GM23338 (cell line): ENCODE measurements around the gene FBN2.

Source experiments
- EZH2 ChIP-seq: fragments of 200-600 bp; sonication (generic); IDR thresholded peaks from one replicate; pipeline ENCODE4 v1.8.0; 2017; ENCODE audit warnings: antibody characterized with exemption, mild to moderate bottlenecking, low read depth; ENCODE audit not compliant: unreplicated experiment
- NANOG ChIP-seq: IDR thresholded peaks from 2 replicates; pipeline ENCODE4 v1.6.1; 2016; ENCODE audit warnings: antibody characterized with exemption, borderline replicate concordance
- POLR2AphosphoS5 ChIP-seq: IDR thresholded peaks from 2 replicates; pipeline ENCODE4 v1.6.1; 2016; ENCODE audit warnings: antibody characterized with exemption, low read depth
- TF ChIP-seq, protein P1 (sequence below), 2 experiments: fragments of 200-600 bp in 1 of 2; sonication (generic) in 1 of 2; conservative IDR thresholded peaks; 2 replicates each; pipeline versions ENCODE4 v1.5.1 to v1.6.1; 2016 to 2017; ENCODE audit warnings: antibody characterized with exemption in 2 of 2, low read depth in 2 of 2, mild to moderate bottlenecking in 2 of 2, moderate library complexity in 1 of 2
- TF ChIP-seq, protein P2 (sequence below): IDR thresholded peaks from 2 replicates; pipeline ENCODE4 v1.6.1; 2016; ENCODE audit warnings: antibody characterized with exemption
- TF ChIP-seq, protein P3 (sequence below): IDR thresholded peaks from one replicate; pipeline ENCODE4 v1.6.1; 2018; ENCODE audit warnings: antibody characterized with exemption; ENCODE audit not compliant: unreplicated experiment

DNA sequence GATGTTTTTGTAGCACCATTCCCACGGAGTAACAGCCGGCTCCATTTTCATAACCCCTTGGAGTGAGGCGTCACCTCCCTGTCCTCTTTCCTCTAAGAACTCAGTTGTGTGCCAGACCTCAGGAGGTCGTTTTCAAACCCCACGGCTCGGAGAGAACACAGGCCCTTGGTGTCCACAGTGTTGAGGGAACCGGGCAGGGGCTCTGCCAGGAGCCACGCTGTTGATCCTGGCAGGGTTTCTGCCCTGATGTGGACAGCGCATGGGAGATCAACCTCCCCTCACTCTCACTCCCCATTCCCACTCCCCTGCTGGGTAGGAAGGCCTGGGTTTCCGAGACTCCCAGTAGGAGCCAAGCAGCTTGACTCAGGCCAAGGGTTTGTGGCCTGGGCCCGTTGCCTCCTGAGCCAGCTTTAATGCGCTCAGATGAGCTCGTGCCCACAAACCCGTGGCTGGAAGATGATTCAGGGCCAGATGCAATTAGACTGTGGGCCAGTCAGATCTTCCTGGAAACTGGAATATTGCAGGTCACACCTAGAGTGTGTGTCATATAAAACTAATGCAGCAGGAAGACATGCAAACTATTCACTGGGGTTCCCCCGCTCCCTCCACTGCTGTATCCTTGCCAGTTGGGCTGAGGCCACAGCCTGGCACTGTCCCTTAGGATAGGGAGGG is 321.0 kb downstream of the FBN2 start:
- TF ChIP-seq, protein P1, sequence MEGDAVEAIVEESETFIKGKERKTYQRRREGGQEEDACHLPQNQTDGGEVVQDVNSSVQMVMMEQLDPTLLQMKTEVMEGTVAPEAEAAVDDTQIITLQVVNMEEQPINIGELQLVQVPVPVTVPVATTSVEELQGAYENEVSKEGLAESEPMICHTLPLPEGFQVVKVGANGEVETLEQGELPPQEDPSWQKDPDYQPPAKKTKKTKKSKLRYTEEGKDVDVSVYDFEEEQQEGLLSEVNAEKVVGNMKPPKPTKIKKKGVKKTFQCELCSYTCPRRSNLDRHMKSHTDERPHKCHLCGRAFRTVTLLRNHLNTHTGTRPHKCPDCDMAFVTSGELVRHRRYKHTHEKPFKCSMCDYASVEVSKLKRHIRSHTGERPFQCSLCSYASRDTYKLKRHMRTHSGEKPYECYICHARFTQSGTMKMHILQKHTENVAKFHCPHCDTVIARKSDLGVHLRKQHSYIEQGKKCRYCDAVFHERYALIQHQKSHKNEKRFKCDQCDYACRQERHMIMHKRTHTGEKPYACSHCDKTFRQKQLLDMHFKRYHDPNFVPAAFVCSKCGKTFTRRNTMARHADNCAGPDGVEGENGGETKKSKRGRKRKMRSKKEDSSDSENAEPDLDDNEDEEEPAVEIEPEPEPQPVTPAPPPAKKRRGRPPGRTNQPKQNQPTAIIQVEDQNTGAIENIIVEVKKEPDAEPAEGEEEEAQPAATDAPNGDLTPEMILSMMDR (conservative IDR thresholded peaks at IDR 0.05; ENCODE audit: low read depth in 2 of 2), result no peak
- TF ChIP-seq EZH2, result no peak
- TF ChIP-seq, protein P2, sequence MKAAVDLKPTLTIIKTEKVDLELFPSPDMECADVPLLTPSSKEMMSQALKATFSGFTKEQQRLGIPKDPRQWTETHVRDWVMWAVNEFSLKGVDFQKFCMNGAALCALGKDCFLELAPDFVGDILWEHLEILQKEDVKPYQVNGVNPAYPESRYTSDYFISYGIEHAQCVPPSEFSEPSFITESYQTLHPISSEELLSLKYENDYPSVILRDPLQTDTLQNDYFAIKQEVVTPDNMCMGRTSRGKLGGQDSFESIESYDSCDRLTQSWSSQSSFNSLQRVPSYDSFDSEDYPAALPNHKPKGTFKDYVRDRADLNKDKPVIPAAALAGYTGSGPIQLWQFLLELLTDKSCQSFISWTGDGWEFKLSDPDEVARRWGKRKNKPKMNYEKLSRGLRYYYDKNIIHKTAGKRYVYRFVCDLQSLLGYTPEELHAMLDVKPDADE, result no peak
- no peak for TF ChIP-seq POLR2AphosphoS5
- no peak for TF ChIP-seq NANOG
- TF ChIP-seq, protein P3, sequence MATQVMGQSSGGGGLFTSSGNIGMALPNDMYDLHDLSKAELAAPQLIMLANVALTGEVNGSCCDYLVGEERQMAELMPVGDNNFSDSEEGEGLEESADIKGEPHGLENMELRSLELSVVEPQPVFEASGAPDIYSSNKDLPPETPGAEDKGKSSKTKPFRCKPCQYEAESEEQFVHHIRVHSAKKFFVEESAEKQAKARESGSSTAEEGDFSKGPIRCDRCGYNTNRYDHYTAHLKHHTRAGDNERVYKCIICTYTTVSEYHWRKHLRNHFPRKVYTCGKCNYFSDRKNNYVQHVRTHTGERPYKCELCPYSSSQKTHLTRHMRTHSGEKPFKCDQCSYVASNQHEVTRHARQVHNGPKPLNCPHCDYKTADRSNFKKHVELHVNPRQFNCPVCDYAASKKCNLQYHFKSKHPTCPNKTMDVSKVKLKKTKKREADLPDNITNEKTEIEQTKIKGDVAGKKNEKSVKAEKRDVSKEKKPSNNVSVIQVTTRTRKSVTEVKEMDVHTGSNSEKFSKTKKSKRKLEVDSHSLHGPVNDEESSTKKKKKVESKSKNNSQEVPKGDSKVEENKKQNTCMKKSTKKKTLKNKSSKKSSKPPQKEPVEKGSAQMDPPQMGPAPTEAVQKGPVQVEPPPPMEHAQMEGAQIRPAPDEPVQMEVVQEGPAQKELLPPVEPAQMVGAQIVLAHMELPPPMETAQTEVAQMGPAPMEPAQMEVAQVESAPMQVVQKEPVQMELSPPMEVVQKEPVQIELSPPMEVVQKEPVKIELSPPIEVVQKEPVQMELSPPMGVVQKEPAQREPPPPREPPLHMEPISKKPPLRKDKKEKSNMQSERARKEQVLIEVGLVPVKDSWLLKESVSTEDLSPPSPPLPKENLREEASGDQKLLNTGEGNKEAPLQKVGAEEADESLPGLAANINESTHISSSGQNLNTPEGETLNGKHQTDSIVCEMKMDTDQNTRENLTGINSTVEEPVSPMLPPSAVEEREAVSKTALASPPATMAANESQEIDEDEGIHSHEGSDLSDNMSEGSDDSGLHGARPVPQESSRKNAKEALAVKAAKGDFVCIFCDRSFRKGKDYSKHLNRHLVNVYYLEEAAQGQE, result no peak
